Thyroid gland (tissue), 4 donors: Measurements from ENCODE around the gene TEX48. TPM values are rescaled to one million over a fixed set of nuclear protein-coding genes. Genes with fewer than 3 reads are reported as not detected.

Experiments used
- DNase-seq, 2 donors: peaks; one replicate each; pipeline ENCODE4 v3.0.0-alpha.2; 2019
- H3K27ac ChIP-seq, 3 donors: fragments of 200-600 bp; sonication (generic); 1 replicate in 2 of 3; 2 replicates in 1 of 3; pipeline ENCODE4 v1.5.1; 2016 to 2019; ENCODE audit warnings: mild to moderate bottlenecking in 1 of 3, moderate library complexity in 1 of 3
- H3K27me3 ChIP-seq: fragments of 200-600 bp; sonication (generic); one replicate; pipeline ENCODE4 v1.5.1; 2019
- H3K36me3 ChIP-seq, 2 donors: fragments of 200-600 bp; sonication (generic); one replicate each; pipeline ENCODE4 v1.5.1; 2016 to 2019
- H3K4me1 ChIP-seq, 2 donors: fragments of 200-600 bp; sonication (generic); one replicate each; pipeline ENCODE4 v1.5.1; 2017 to 2019
- H3K4me3 ChIP-seq, 3 donors: fragments of 200-600 bp; sonication (generic); replicated peaks in 1 of 3; 1 replicate in 2 of 3; 2 replicates in 1 of 3; pipeline ENCODE4 v1.5.1; 2016; ENCODE audit warnings: mild to moderate bottlenecking in 1 of 3
- H3K9me3 ChIP-seq: fragments of 200-600 bp; sonication (generic); one replicate; pipeline ENCODE4 v1.5.1; 2017
- CTCF ChIP-seq, 6 experiments: fragments of 200-600 bp in 3 of 6; fragments of 450-650 bp in 3 of 6; sonication (generic) in 3 of 6; IDR thresholded peaks; one replicate each; pipeline ENCODE4 v1.5.1; 2016 to 2019; ENCODE audit warnings: antibody characterized with exemption in 6 of 6, mild to moderate bottlenecking in 2 of 6, inconsistent platforms in 1 of 6, moderate library complexity in 1 of 6
- POLR2A ChIP-seq, 2 donors: fragments of 450-650 bp; IDR thresholded peaks; one replicate each; pipeline ENCODE4 v1.6.1; 2017; ENCODE audit warnings: antibody characterized with exemption in 2 of 2, mild to moderate bottlenecking in 2 of 2, moderate library complexity in 1 of 2
- WGBS, 2 donors: methylation state at CpG; one replicate each; pipeline ENCODE4 v1.1.5; 2017; 5-methylcytosine and 5-hydroxymethylcytosine counted together
- intact Hi-C: fragments of 100-400 bp; cut with DNase I; formaldehyde crosslinking; loops from one replicate; pipeline ENCODE4 v1.15.1; 2023
- total RNA-seq, 4 donors: library from RNA; depleted of rRNA; stranded (reverse); fragments of >200 nt; gene quantifications; one replicate each; pipeline ENCODE4 v1.2.3, GENCODE V29; 2016

TEX48 gene
- total RNA-seq, 4 donors from 2014 or later, result not detected

- intact Hi-C loops, result no loop called here
- Histone ChIP-seq H3K4me1 (peaks cover 11 to 15% of the 10 kb centered on the region in 2 donors), H3K36me3 (no peaks in the 10 kb centered on the region), H3K9me3 (no peaks in the 10 kb centered on the region), H3K27ac (peak overlapping the region in 2 of 3 donors; percentile 3 to 32), H3K27me3 (no peaks in the 10 kb centered on the region), H3K4me3 (no peak overlapping the region)
- DNase-seq, result peak; percentile 83 to 88
- no peak for TF ChIP-seq CTCF (IDR thresholded peaks at IDR 0.05)
- TF ChIP-seq POLR2A (IDR thresholded peaks at IDR 0.05), result no peak
- 23 to 24% methylated on average over 3 of the region's 3 CpGs for WGBS, 2 donors
These were observed 4.6 kb downstream of the TEX48 start for GRCh38 chr9:114677418-114677817.

GRCh38 chr9:114676901-114677300 is 5.1 kb downstream of the TEX48 start:
- H3K27me3 ChIP-seq, result no peaks in the 10 kb centered on the region
- H3K27ac ChIP-seq, result peak overlapping the region in 2 of 3 donors; percentile 3 to 32
- no peaks in the 10 kb centered on the region for H3K9me3 ChIP-seq
- TF ChIP-seq CTCF (IDR thresholded peaks at IDR 0.05), result no peak
- no peak for TF ChIP-seq POLR2A (IDR thresholded peaks at IDR 0.05)
- WGBS, 2 donors, result 95 to 97% methylated on average over 4 of the region's 4 CpGs
- no peak for DNase-seq
- no peak overlapping the region for H3K4me3 ChIP-seq
- peaks cover 12 to 15% of the 10 kb centered on the region in 2 donors for H3K4me1 ChIP-seq
- intact Hi-C loops, result no loop called here
- no peaks in the 10 kb centered on the region for H3K36me3 ChIP-seq

DNA sequence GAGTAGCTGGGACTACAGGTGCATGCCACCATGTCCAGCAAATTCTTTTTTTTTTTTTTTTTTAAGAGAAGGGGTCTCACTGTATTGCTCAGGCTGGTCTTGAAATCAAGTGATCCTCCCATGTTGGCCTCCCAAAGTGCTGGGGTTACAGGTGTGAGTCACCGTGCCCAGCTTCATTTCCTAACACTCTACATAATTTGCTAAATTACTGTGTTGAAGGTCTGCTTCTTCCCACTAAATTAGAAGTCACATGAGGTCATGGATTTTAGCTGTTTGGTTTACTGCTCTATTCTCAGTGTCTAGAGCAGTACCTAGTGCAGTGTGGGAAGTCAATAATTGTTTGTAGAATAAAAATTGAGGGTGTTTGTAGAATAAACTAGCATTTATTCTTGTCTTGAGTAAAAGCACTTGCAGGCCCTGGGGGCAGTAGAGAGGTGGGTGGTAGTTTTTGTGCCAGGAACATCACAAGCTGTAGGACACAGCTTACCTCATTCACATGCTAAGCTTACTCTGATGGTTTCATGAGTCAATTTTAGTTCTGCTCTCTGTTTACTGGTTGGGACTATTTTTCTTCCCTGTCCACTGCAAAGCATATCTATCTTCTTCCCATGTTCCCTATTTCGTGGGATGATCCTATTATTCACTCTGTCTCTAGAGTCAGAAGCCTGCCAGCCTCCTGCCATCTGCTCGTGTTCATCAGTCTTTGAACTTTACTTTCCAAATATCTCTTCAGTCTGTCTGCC is 7.0 kb downstream of the TEX48 start:
- intact Hi-C loops, result no loop called here
- Histone ChIP-seq H3K36me3 (no peaks in the 10 kb centered on the region), H3K9me3 (no peaks in the 10 kb centered on the region), H3K4me1 (peaks cover 20% of the 10 kb centered on the region in 2 donors), H3K4me3 (no peak overlapping the region), H3K27ac (no peak overlapping the region), H3K27me3 (no peaks in the 10 kb centered on the region)
- TF ChIP-seq CTCF (IDR thresholded peaks at IDR 0.05) (no peak), POLR2A (IDR thresholded peaks at IDR 0.05) (no peak)
- WGBS, 2 donors, result 79 to 88% methylated on average over 3 of the region's 3 CpGs
- no peak for DNase-seq

GRCh38 chr9:114674076-114674797 is 7.8 kb downstream of the TEX48 start:
- TF ChIP-seq POLR2A (IDR thresholded peaks at IDR 0.05) (no peak), CTCF (IDR thresholded peaks at IDR 0.05) (no peak)
- Histone ChIP-seq H3K27me3 (no peaks in the 10 kb centered on the region), H3K4me3 (no peak overlapping the region), H3K4me1 (peaks cover 20% of the 10 kb centered on the region in 2 donors), H3K27ac (no peak overlapping the region), H3K9me3 (no peaks in the 10 kb centered on the region), H3K36me3 (no peaks in the 10 kb centered on the region)
- 94 to 98% methylated on average over 2 of the region's 2 CpGs for WGBS, 2 donors
- DNase-seq, result no peak
- intact Hi-C loops, result no loop called here

DNA sequence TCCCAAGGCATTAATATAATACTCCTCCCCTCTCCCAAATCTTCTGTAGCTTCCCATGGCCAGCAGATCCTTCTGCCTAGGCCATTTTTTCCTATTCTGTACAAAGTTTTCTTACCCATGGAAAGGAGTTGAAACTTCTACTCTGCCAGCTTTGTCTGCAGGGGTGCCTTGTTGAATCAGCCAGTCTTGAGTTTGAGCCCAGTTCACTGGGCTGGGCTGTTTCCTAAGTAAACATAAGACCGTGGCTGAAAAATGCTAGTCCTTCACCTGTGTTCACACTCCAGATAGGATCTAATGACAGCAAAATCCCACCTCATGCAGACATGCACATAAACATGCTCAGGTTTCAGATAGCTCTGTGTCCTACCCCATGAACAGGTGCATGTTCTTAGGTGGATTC is 10.4 kb downstream of the TEX48 start:
- Histone ChIP-seq H3K4me3 (no peak overlapping the region), H3K27me3 (no peaks in the 10 kb centered on the region), H3K9me3 (no peaks in the 10 kb centered on the region), H3K27ac (peak overlapping the region; percentile 49 to 57 (median 56)), H3K36me3 (no peaks in the 10 kb centered on the region), H3K4me1 (peaks cover 5 to 8% of the 10 kb centered on the region in 2 donors)
- TF ChIP-seq CTCF (IDR thresholded peaks at IDR 0.05) (no peak), POLR2A (IDR thresholded peaks at IDR 0.05) (no peak)
- 5 to 13% methylated on average over 1 of the region's 1 CpG for WGBS, 2 donors
- intact Hi-C loops, result no loop called here
- peak; percentile 65 to 73 for DNase-seq
